Rectal smooth muscle tissue (tissue), 1 donor: ENCODE measurements around the gene HKDC1.

ENCODE experiments used
- H3K27ac ChIP-seq: one replicate; pipeline ENCODE4 v1.7.0; 2013; ENCODE audit warnings: low read depth, low read length, inconsistent platforms
- H3K27me3 ChIP-seq: one replicate; pipeline ENCODE4 v1.7.0; 2013; ENCODE audit warnings: low read length; ENCODE audit not compliant: control insufficient read depth, insufficient read depth
- H3K36me3 ChIP-seq: one replicate; pipeline ENCODE4 v1.7.0; 2013; ENCODE audit warnings: low read length; ENCODE audit not compliant: control insufficient read depth, insufficient read depth
- H3K4me1 ChIP-seq: one replicate; pipeline ENCODE4 v1.7.0; 2013; ENCODE audit warnings: low read length; ENCODE audit not compliant: control insufficient read depth, insufficient read depth
- H3K4me3 ChIP-seq: one replicate; pipeline ENCODE4 v1.7.0; 2013; ENCODE audit warnings: low read length
- H3K9ac ChIP-seq: one replicate; pipeline ENCODE4 v1.7.0; 2013; ENCODE audit warnings: low read length

The HKDC1 gene

DNA sequence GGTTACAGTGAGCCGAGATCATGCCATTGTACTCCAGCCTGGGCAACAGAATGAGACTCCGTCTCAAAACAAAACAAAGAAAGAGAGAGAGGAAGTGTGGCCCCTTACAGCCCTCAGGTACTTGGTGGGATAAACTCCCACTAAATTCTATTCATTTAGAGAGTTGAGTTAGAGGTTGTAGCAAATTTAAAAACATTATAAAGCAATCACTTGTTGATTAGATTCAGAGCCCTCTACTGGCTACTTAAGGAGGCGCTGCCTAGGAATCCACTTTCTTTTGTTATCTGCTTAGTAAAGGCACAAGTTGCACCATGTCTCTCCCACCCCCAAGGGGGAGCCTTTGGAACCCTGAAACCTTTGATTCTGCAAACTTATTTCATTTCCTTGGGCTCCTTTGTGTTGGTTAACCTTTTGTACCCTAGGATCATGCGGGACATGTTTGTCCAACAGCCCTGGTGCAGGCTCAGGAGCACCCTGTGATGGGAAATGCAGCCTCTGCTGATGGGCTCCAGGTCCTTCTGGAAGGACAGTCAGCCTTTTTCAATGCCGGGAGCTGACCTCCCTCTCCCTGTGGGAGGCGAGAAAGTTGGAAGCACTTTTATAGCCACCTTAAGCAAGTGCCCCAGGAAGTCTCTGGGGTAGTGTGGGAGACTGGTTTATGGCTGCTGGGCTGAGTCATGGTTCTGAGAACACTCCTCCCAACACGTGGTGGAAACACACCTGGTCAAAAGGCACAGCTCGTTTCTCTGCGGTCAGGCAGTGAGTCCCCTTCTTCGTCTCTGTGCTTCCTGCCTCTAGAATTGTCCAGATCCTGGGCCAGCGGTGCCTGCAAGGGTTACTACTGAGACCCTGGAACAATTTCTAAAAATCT is 2.3 kb downstream of the HKDC1 start:
- Histone ChIP-seq H3K4me1 (no peaks in the 10 kb centered on the region), H3K36me3 (no peaks in the 10 kb centered on the region), H3K9ac (no peak overlapping the region), H3K4me3 (no peak overlapping the region), H3K27me3 (no peaks in the 10 kb centered on the region), H3K27ac (no peak overlapping the region)

GRCh38 chr10:69223028-69223342 is 2.9 kb downstream of the HKDC1 start:
- no peak overlapping the region for H3K27ac ChIP-seq
- no peak overlapping the region for H3K4me3 ChIP-seq
- no peaks in the 10 kb centered on the region for H3K4me1 ChIP-seq

DNA sequence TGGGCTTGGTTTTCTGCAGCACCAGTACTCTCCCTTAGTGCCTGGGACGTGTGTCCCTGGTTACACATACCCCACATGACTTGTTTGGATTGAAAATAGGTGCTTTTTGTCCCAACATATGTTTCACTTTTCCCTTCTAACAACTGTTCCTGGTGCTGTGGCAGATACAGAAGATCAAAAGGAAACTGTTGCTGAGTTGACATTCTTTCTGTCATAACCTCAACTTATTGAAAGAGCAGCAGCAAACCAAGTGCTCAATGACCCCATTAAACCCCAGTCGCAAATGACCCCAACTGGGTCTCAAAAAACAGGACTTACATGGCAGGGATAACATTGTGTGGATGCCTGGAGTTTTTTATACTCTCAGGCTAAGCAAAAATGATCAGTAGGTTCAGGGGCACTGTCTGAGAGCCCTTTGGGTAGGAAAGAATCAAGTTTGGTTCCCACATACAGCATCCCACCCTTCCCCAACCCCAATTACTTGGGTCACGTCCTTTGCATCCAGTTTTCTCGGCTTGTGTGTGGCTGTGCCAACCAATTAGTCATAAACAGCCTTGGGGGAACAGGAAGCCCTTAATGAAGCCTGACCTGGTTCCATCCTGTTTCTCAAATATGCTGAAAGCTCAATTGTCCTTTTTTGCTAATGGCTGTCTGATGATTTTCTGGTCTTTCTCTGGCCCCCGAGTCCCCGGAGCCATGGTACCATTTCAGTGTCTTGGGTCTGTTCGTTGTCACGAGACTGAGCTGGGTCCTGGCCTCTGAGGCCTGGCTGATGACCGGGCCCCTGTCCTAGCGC is 4.9 kb downstream of the HKDC1 start:
- Histone ChIP-seq H3K4me1 (no peaks in the 10 kb centered on the region), H3K4me3 (no peak overlapping the region), H3K9ac (no peak overlapping the region), H3K27me3 (no peaks in the 10 kb centered on the region), H3K36me3 (no peaks in the 10 kb centered on the region), H3K27ac (no peak overlapping the region)

More at GRCh38 chr10:69223028-69223342, 2.9 kb downstream of the HKDC1 start:
- no peaks in the 10 kb centered on the region for H3K27me3 ChIP-seq
- H3K36me3 ChIP-seq: no peaks in the 10 kb centered on the region
- H3K9ac ChIP-seq: no peak overlapping the region

- H3K4me3 ChIP-seq: no peak overlapping the region
- no peaks in the 10 kb centered on the region for H3K27me3 ChIP-seq
- no peak overlapping the region for H3K9ac ChIP-seq
- no peaks in the 10 kb centered on the region for H3K36me3 ChIP-seq
- H3K4me1 ChIP-seq: no peaks in the 10 kb centered on the region
- no peak overlapping the region for H3K27ac ChIP-seq
These were observed 5.5 kb downstream of the HKDC1 start for GRCh38 chr10:69225681-69226080.

DNA sequence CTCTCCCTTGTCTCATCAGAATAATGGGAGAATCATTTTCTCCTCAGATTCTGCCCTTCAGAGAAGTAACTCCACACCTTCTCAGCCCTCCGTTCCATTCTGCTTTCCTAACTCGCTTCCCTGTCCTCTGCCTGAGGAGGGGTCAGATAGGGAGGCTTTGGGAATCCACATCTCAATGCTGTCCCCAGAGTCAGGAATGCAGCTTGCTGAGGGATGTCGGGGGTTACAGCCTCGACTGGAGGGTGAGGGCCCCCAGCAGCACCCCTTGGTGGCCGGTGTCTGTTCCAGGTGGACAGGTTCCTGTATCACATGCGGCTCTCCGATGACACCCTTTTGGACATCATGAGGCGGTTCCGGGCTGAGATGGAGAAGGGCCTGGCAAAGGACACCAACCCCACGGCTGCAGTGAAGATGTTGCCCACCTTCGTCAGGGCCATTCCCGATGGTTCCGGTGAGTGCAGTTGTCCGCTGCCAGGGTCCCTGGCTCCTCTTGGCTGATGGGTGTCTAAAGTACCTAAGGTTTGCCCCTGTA is 6.9 kb downstream of the HKDC1 start:
- H3K36me3 ChIP-seq: no peaks in the 10 kb centered on the region
- no peaks in the 10 kb centered on the region for H3K27me3 ChIP-seq
- no peaks in the 10 kb centered on the region for H3K4me1 ChIP-seq
- no peak overlapping the region for H3K4me3 ChIP-seq
- H3K27ac ChIP-seq: no peak overlapping the region
- H3K9ac ChIP-seq: no peak overlapping the region

DNA sequence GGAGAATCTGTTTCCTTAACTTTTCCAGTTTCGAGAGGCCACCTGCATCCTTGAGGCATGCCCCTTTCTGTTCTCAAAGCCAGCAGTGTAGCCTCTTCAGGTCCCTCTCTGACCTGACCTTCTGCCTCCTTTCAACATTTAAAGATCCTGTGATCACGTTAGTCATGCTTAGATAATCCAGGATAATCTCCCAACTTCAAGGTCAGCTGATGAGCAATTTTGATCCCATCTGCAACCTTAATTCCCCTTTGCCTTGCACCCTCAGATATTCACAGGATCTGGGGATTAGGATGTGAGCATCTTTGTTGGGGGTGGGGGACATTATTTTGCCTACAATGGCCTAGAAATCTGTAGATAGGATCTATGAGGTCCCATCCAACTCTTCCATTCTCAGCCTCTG is 8.0 kb downstream of the HKDC1 start:
- H3K9ac ChIP-seq: no peak overlapping the region
- no peaks in the 10 kb centered on the region for H3K27me3 ChIP-seq
- H3K27ac ChIP-seq: no peak overlapping the region
- H3K4me3 ChIP-seq: no peak overlapping the region
- H3K4me1 ChIP-seq: no peaks in the 10 kb centered on the region
- H3K36me3 ChIP-seq: no peaks in the 10 kb centered on the region

GRCh38 chr10:69229616-69229916 is 9.4 kb downstream of the HKDC1 start:
- no peak overlapping the region for H3K4me3 ChIP-seq
- no peaks in the 10 kb centered on the region for H3K4me1 ChIP-seq
- no peaks in the 10 kb centered on the region for H3K27me3 ChIP-seq
- no peak overlapping the region for H3K9ac ChIP-seq
- no peak overlapping the region for H3K27ac ChIP-seq
- no peaks in the 10 kb centered on the region for H3K36me3 ChIP-seq

DNA sequence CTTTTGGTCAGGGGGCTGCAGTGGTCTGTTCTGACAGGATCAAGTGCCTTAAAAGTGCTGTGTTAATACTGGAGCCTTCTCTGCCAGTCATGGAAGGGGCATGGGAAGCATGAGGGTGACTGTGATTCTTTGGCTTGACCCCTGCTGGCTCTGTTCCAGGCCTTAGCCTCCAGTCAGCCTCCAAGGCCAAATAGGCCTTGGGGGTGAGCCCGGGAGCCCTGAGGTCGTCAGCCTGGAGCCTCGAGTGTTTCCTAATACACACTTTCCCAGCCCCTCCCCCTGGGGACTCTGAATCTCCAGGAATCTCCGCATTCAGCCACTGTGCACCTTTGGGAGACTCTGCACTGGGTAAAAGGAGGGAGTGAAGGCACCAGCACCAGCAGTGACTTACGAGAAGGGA is 10.0 kb downstream of the HKDC1 start:
- no peak overlapping the region for H3K27ac ChIP-seq
- H3K4me1 ChIP-seq: no peaks in the 10 kb centered on the region
- H3K4me3 ChIP-seq: no peak overlapping the region
- H3K36me3 ChIP-seq: no peaks in the 10 kb centered on the region
- no peaks in the 10 kb centered on the region for H3K27me3 ChIP-seq
- H3K9ac ChIP-seq: no peak overlapping the region

DNA sequence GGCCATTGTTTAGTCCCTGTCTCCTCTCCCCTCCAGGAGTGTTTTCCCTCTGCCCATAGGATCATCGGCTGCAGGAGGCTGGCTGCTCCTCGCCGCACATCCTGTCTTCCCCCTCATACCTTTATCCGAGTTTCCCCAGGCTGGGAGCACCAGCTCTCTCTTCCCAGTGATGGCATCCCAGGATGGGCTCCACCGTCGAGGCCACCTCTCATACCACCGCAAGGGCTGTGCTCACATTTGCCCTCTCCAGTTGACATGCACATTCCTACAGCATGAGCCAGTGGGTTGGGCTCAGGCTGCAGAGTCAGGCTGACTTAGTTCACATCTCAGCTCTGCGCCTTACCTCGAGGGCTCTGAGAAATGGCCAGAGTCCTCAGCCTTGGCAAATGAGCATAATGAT is 12.1 kb downstream of the HKDC1 start:
- Histone ChIP-seq H3K4me1 (no peaks in the 10 kb centered on the region), H3K36me3 (no peaks in the 10 kb centered on the region), H3K27ac (no peak overlapping the region), H3K9ac (no peak overlapping the region), H3K27me3 (no peaks in the 10 kb centered on the region), H3K4me3 (no peak overlapping the region)

DNA sequence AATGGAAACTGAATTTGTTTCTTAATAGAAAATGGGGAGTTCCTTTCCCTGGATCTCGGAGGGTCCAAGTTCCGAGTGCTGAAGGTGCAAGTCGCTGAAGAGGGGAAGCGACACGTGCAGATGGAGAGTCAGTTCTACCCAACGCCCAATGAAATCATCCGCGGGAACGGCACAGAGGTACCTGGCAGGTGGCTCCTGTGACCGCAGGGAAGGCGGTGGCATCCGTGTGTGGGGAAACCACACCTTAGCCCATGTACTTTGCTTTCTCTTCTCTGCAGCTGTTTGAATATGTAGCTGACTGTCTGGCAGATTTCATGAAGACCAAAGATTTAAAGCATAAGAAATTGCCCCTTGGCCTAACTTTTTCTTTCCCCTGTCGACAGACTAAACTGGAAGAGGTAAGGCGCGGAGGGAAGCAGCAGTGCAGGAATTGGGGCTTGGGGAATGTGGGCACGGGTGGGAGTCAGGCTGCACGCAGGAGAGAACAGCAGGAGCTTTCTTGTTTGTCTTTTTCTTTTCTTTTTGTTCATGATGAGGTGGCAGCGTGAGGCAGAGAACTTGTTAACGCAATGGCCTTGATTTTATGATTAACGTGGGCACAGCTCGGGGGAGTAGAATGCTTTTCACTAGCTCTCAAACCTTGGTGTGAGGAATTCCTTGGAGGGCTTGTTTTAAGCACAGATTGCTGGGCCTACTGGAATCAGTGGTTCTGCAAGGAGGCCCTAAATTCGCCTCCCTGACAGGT is 12.8 kb downstream of the HKDC1 start:
- no peak overlapping the region for H3K4me3 ChIP-seq
- H3K27me3 ChIP-seq: no peaks in the 10 kb centered on the region
- H3K27ac ChIP-seq: no peak overlapping the region
- H3K4me1 ChIP-seq: peaks cover 2% of the 10 kb centered on the region
- H3K36me3 ChIP-seq: no peaks in the 10 kb centered on the region
- H3K9ac ChIP-seq: no peak overlapping the region

- peaks cover 2% of the 10 kb centered on the region for H3K4me1 ChIP-seq
These were observed 14.3 kb downstream of the HKDC1 start for GRCh38 chr10:69234447-69234846.

DNA sequence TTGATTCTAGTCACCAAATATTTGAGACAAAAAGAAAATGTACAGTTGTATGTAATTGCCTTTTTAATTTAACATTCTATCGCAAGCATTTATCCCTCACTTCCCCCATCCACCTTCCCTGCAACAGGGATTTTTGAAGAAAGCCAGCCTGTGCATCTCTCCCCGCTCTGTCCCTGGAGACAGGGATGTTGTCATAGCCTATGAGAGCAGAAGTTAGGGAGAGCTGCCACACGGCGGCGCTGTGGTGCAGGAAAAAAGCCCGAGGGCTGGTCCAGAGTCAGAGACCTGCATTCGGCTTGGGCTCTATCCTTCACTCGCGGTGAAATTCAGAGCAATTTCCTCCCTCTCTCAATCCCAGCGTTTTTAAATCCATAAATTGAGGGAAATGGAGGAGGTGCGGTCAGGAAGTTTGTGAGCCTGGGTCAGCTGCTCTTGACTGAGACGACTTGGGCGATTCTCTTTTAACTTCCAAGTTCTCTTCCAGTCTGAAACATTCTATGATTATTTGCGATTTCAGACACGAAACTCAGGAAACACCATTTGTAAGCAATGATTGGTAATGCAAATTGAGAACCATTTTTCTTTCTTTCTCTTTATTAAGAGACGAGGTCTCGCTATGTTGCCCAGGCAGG is 17.5 kb downstream of the HKDC1 start:
- H3K27me3 ChIP-seq: no peaks in the 10 kb centered on the region
- no peak overlapping the region for H3K27ac ChIP-seq
- H3K4me3 ChIP-seq: no peak overlapping the region
- H3K36me3 ChIP-seq: no peaks in the 10 kb centered on the region
- peaks cover 2% of the 10 kb centered on the region for H3K4me1 ChIP-seq
- no peak overlapping the region for H3K9ac ChIP-seq

More at GRCh38 chr10:69234447-69234846, 14.3 kb downstream of the HKDC1 start:
- Histone ChIP-seq H3K27me3 (no peaks in the 10 kb centered on the region), H3K9ac (no peak overlapping the region), H3K36me3 (no peaks in the 10 kb centered on the region), H3K4me3 (no peak overlapping the region), H3K27ac (no peak overlapping the region)
